SH-SY5Y (cell line): ENCODE measurements around the gene FAM170B.

ENCODE experiments used
- GATA2 ChIP-seq: IDR thresholded peaks from 2 replicates; pipeline ENCODE4 v1.6.1; 2011; ENCODE audit warnings: mild to moderate bottlenecking, low read depth, low read length
- GATA3 ChIP-seq: IDR thresholded peaks from 2 replicates; pipeline ENCODE4 v1.6.1; 2011; ENCODE audit warnings: low read depth, mild to moderate bottlenecking, low read length, moderate library complexity

DNA sequence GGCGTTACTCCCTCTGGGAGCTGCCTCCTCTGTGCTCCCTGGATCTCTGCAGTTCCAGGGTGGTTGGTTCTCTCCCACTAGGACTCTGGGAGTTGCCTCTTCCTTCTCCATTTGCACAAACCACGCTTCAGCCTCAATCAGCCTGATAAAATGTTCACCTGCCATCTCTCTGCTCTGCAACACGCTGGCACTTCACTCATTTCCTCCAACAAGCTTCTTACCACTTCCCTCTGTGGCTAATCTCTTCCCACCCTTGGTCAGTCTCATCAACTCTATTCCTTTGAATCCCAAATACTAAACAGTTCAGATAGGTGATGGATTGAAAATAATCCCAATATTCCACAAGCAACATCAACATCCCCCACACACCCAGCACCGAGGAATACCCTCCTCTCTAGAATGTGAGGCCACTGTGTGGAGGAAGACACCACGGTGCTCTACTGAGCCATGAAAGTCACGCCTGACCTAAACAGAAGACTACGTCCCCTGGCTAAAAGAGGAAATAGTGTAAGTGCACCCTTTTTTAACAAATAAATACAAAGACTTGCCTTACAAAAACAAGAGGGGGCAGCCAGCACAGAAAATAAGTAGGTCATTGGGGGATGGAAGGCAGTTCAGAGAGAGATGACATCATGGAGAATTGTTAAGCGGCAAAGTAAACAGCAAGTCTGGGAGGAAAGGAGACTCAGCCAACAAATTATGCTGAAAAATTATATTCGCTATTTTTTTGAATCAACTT, 1.9 kb upstream of the FAM170B start:
- TF ChIP-seq GATA3 (no peak), GATA2 (no peak)
